ENCODE data around the gene ATRX.
A peak's percentile ranks its signal among the peaks of the same experiment; 100 is the strongest.
"Not testable (repeated sequence)": the region's sequence is repeated elsewhere in the genome, so short reads cannot be mapped to it uniquely, and the experiment has no call there.

Gene ATRX

DNA sequence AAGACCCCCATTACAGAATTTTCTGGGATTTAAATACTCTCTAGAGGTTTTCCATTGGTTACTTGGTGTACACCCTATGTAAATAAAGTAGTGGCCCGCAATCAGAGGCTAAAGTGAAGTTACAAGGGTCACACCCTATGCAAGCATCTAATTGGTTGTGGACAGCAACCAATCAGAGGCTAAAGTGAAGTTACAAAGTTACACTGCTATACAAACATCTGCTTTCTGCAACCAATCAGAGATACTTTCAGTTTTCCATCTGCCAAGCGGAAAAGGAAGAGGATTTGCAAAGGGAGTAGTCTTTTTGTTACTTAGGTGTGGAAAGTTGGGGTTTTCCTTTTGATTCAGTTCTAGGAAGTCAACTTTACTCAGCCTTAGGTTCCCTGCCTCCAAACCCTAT is 2.0 kb upstream of the ATRX start:
- Histone ChIP-seq H3K27ac (no peak overlapping the region), H3K4me3 (no peak overlapping the region), H3K36me3 (ENCODE audit: insufficient read depth, low read length) (peaks cover 6% of the 10 kb centered on the region), H3K9ac (ENCODE audit: insufficient read length) (no peak overlapping the region), H3K9me3 (ENCODE audit: low read depth, low read length) (no peaks in the 10 kb centered on the region)
- no peak for TF ChIP-seq EZH2 (IDR thresholded peaks at IDR 0.05)
- no peak for TF ChIP-seq POLR2AphosphoS5 (IDR thresholded peaks at IDR 0.05; ENCODE audit: borderline replicate concordance, low read depth, low read length)
- no peak for TF ChIP-seq FOXP2 (optimal IDR thresholded peaks at IDR 0.05; ENCODE audit: control extremely low read depth, extremely low read length, insufficient read depth)
- no peak for DNase-seq (ENCODE audit: low read depth, low spot score)

DNA sequence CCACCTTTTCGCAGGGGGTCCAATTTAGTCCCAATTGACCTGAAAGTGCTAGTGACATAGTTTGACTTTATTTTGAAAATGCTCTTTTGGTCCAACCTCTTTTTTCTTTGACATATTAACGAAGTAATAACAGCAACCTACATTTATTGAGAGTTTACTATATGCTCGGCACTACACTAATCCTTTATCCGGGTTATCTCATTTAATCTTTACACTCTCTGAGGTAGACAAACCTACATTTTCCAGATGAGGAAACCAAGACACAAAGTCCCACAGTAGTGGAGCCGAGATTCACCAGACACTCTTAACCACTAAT is 307 bp upstream of the ATRX start:
- peak; percentile 10; the same call in 1 of the 2 replicates for TF ChIP-seq POLR2AphosphoS5 (IDR thresholded peaks at IDR 0.05; ENCODE audit: borderline replicate concordance, low read depth, low read length)
- TF ChIP-seq FOXP2 (optimal IDR thresholded peaks at IDR 0.05; ENCODE audit: control extremely low read depth, extremely low read length, insufficient read depth) = no peak
- H3K9ac ChIP-seq (ENCODE audit: insufficient read length) = peak overlapping the region; percentile 54
- DNase-seq (ENCODE audit: low read depth, low spot score) = no peak
- H3K9me3 ChIP-seq (ENCODE audit: low read depth, low read length) = no peaks in the 10 kb centered on the region
- H3K27ac ChIP-seq = peak overlapping the region; percentile 37; the same call in 1 of the 2 replicates
- H3K4me3 ChIP-seq = peak overlapping the region; percentile 87
- peaks cover 11% of the 10 kb centered on the region for H3K36me3 ChIP-seq (ENCODE audit: insufficient read depth, low read length)

DNA sequence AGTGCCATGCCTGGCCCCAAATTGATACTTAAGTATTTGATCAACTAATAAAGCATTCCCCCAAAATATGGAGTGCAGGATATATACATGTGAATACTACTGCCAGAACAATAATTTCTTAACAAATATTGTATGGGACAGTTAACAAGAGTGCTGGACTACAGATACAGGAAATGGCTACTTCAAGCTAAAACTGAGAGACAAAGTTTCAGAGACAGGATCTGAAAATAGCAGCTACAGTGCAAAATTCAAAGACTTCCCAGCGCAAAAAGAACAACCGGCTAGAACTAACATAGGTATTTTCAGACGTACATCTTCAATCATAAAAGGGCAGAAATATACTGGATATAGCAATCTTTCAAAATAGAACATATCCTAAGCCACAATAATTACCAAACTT is 6.3 kb downstream of the ATRX start:
- no peak overlapping the region for H3K9ac ChIP-seq (ENCODE audit: insufficient read length)
- H3K4me3 ChIP-seq = no peak overlapping the region
- no peak for TF ChIP-seq FOXP2 (optimal IDR thresholded peaks at IDR 0.05; ENCODE audit: control extremely low read depth, extremely low read length, insufficient read depth)
- H3K27ac ChIP-seq = no peak overlapping the region
- peaks cover 17% of the 10 kb centered on the region for H3K36me3 ChIP-seq (ENCODE audit: insufficient read depth, low read length)
- DNase-seq (ENCODE audit: low read depth, low spot score) = no peak
- H3K9me3 ChIP-seq (ENCODE audit: low read depth, low read length) = no peaks in the 10 kb centered on the region

DNA sequence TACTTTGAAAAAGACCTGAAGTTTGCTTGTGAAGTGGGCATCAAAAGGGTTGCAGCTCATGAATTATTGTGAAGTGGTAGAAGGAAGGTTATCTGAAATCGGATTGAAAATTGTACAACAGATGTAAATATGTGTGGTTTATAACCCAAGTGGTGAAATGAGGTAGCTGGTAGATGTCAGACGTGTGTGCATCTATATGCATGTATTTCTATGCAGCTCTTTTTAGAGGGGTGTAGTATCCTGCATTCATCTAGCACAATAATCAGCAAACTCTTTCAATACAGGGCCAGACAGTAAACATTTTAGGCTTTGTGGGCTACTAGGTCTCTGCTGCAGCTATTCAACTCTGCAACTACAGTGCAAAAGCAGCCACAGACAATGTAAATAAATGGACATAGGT is 9.4 kb downstream of the ATRX start:
- H3K9me3 ChIP-seq (ENCODE audit: low read depth, low read length) = no peaks in the 10 kb centered on the region

DNA sequence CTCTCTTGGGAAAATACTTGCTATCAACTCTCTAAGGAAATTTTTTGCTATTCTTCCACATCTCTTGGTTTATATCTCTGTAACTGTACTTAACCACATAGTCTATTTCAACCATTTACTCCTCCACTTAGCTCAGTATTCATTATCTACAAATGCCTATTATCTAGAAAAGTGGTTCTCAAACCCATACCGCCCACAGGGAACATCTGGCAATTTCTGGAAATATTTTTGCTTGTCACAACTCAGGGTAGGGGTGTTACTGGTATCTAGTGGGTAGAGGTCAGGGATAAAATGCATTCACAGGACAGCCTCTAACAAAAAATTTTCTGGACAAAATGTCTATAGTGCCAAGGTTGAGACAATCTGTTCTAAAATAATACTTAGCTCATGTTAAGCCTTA is 14.4 kb downstream of the ATRX start:
- TF ChIP-seq FOXP2 (optimal IDR thresholded peaks at IDR 0.05; ENCODE audit: control extremely low read depth, extremely low read length, insufficient read depth) (no peak), POLR2AphosphoS5 (IDR thresholded peaks at IDR 0.05; ENCODE audit: borderline replicate concordance, low read depth, low read length) (no peak), EZH2 (IDR thresholded peaks at IDR 0.05) (no peak)
- DNase-seq (ENCODE audit: low read depth, low spot score) = no peak
- H3K9me3 ChIP-seq (ENCODE audit: low read depth, low read length) = no peaks in the 10 kb centered on the region
- no peak overlapping the region for H3K4me3 ChIP-seq
- no peak overlapping the region for H3K9ac ChIP-seq (ENCODE audit: insufficient read length)
- H3K36me3 ChIP-seq (ENCODE audit: insufficient read depth, low read length) = peaks cover 7% of the 10 kb centered on the region; the same call in 1 of the 2 replicates
- H3K27ac ChIP-seq = no peak overlapping the region

More for the DNA sequence above, 9.4 kb downstream of the ATRX start:
- H3K9ac ChIP-seq (ENCODE audit: insufficient read length) = no peak overlapping the region
- no peak for DNase-seq (ENCODE audit: low read depth, low spot score)
- peaks cover 5% of the 10 kb centered on the region; the same call in 1 of the 2 replicates for H3K36me3 ChIP-seq (ENCODE audit: insufficient read depth, low read length)
- no peak overlapping the region for H3K4me3 ChIP-seq
- TF ChIP-seq POLR2AphosphoS5 (IDR thresholded peaks at IDR 0.05; ENCODE audit: borderline replicate concordance, low read depth, low read length) (no peak), FOXP2 (optimal IDR thresholded peaks at IDR 0.05; ENCODE audit: control extremely low read depth, extremely low read length, insufficient read depth) (no peak), EZH2 (IDR thresholded peaks at IDR 0.05) (no peak)
- no peak overlapping the region for H3K27ac ChIP-seq

DNA sequence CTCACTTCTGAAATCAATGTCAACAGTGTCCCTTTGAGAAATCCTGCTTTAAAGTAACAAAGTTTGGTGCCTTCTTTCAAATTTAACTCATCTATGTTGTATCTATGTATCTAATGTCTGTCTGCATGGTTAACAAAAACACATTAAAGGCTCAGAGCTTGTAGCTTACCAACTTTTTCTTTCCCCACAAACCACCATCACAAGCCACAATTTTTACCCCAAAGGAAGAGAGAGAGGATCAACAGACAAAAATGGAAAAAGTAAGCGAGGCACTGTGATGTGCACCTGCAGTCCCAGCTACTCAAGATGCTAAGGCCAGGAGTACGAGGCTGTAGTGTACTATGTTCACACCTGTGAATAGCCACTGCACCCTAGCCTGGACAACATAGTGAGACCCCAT is 17.2 kb downstream of the ATRX start:
- H3K9ac ChIP-seq (ENCODE audit: insufficient read length) = no peak overlapping the region

DNA sequence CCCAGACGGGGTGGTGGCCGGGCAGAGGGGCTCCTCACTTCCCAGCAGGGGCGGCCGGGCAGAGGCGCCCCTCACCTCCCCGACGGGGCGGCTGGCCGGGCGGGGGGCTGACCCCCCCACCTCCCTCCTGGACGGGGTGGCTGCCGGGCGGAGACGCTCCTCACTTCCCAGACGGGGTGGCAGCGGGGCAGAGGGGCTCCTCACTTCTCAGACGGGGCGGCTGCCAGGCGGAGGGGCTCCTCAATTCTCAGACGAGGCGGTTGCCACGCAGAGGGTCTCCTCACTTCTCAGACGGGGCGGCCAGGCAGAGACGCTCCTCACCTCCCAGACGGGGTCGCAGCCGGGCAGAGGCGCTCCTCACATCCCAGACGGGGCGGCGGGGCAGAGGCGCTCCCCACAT is 19.8 kb downstream of the ATRX start:
- not testable (repeated sequence) for DNase-seq (ENCODE audit: low read depth, low spot score); H3K9ac ChIP-seq (ENCODE audit: insufficient read length); H3K9me3 ChIP-seq (ENCODE audit: low read depth, low read length); H3K4me3 ChIP-seq; H3K27ac ChIP-seq
- peaks cover 13% of the 10 kb centered on the region; the same call in 1 of the 2 replicates for H3K36me3 ChIP-seq (ENCODE audit: insufficient read depth, low read length)

More for the DNA sequence above, 17.2 kb downstream of the ATRX start:
- Histone ChIP-seq H3K36me3 (ENCODE audit: insufficient read depth, low read length) (peaks cover 7% of the 10 kb centered on the region; the same call in 1 of the 2 replicates), H3K4me3 (no peak overlapping the region), H3K27ac (no peak overlapping the region), H3K9me3 (ENCODE audit: low read depth, low read length) (no peaks in the 10 kb centered on the region)
- TF ChIP-seq FOXP2 (optimal IDR thresholded peaks at IDR 0.05; ENCODE audit: control extremely low read depth, extremely low read length, insufficient read depth) (no peak), EZH2 (IDR thresholded peaks at IDR 0.05) (no peak), POLR2AphosphoS5 (IDR thresholded peaks at IDR 0.05; ENCODE audit: borderline replicate concordance, low read depth, low read length) (no peak)
- DNase-seq (ENCODE audit: low read depth, low spot score) = no peak

DNA sequence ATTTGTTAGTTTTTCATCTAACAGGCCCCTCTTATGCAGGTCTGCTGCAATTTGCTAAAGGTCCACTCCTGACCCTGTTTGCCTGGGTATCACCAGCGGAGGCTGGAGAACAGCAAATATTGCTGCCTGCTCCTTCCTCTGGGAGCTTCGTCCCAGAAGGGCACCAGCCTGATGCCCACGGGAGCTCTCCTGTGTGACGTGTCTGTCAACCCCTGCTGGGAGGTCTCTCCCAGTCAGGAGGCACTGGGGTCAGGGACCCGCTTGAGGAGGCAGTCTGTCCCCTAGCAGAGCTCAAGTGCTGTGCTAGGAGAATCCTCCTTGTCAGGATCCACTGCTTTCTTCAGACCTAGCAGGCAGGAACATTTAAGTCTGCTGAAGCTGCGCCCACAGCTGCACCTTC is 30.5 kb downstream of the ATRX start:
- H3K9me3 ChIP-seq (ENCODE audit: low read depth, low read length) = no peaks in the 10 kb centered on the region
- H3K27ac ChIP-seq = no peak overlapping the region
- peaks cover 6% of the 10 kb centered on the region; the same call in 1 of the 2 replicates for H3K36me3 ChIP-seq (ENCODE audit: insufficient read depth, low read length)
- DNase-seq (ENCODE audit: low read depth, low spot score) = no peak
- no peak for TF ChIP-seq FOXP2 (optimal IDR thresholded peaks at IDR 0.05; ENCODE audit: control extremely low read depth, extremely low read length, insufficient read depth)
- TF ChIP-seq EZH2 (IDR thresholded peaks at IDR 0.05) = no peak
- no peak for TF ChIP-seq POLR2AphosphoS5 (IDR thresholded peaks at IDR 0.05; ENCODE audit: borderline replicate concordance, low read depth, low read length)
- no peak overlapping the region for H3K4me3 ChIP-seq
- H3K9ac ChIP-seq (ENCODE audit: insufficient read length) = no peak overlapping the region

DNA sequence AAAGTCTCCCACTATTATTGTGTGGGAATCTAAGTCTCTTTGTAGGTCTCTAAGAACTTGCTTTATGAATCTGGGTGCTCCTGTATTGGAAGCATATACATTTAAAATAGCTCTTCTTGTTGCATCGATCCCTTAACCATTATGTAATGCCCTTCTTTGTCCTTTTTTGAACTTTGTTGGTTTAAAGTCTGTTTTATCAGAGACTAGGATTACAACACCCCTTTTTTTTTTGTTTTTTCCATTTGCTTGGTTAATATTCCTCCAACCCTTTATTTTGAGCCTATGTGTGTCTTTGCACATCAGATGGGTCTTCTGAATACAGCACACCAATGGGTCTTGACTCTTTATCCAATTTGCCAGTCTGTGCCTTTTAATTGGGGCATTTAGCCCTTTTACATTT is 32.1 kb downstream of the ATRX start:
- not testable (repeated sequence) for H3K9me3 ChIP-seq (ENCODE audit: low read depth, low read length); H3K4me3 ChIP-seq; H3K27ac ChIP-seq; H3K9ac ChIP-seq (ENCODE audit: insufficient read length); H3K36me3 ChIP-seq (ENCODE audit: insufficient read depth, low read length); DNase-seq (ENCODE audit: low read depth, low spot score)
